Measurements from ENCODE around the gene CBX4. TPM values are rescaled to one million over a fixed set of nuclear protein-coding genes. Genes with fewer than 3 reads are reported as not detected.

CBX4 gene
- total and polyA plus RNA-seq, 2 of the 13 experiments (the other 11 are each of a cell fraction or from before 2014, with no cell fraction given), result 25.8 to 50.8 TPM

DNA sequence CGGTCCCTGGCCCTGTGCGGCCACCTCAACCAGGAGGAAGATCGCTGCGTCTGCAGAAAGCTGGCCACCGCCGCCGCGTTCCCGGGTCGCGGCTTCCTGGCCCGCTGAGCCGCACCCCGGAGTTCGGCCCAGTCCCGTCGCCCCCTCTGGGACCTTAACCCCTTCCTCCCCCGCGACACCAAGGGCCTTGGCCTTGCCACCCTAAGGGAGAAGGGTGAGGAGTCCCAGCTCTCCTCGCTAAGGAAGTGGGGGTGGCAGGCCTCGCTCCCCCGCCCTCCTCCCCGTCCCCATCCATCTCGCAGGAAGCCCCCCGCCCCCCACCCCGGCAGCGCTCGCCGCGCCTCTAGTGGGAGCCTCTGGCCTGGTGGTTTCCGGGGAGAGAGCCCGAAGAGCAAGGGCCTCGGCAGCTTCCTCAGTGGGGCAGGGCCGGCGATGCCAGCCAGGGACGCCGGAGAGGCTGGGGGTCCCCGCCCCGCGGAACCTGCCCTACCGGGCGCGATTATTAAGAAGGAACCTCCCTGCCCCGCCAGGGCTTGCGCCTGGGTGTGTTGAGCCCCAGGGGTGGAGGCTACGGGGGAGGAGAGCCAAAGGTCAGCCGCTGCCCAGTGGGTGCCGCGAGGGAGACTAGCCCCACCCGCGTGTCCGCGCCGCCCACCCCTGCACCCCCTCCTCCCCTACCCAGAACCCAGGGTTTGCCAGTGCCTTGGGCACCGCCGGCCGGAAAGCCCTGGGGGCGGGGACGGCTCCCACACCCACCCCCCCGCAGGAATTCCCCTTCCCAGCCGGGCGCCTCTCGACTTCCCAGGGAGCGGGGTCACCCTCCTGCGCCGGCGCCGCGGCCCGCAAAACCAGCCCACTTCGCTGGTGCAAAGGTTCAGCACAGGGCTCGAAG lies 6.8 kb downstream of the CBX4 start (continued):
- TF ChIP-seq ZNF672 (CRISPR knock-in tag; IDR thresholded peaks at IDR 0.05) (no peak), ZNF597 (CRISPR knock-in tag; IDR thresholded peaks at IDR 0.05) (no peak), RFXANK (CRISPR knock-in tag; IDR thresholded peaks at IDR 0.05) (no peak), THAP7 (CRISPR knock-in tag; IDR thresholded peaks at IDR 0.05) (no peak), SSRP1 (CRISPR knock-in tag; IDR thresholded peaks at IDR 0.05) (peak; percentile 14; the same call in 1 of the 2 replicates), ZFY (CRISPR knock-in tag; IDR thresholded peaks at IDR 0.05) (peak; percentile 66), ZNF318 (CRISPR knock-in tag; IDR thresholded peaks at IDR 0.05) (0 out of 2 replicates have a peak, but pooled peaks have one; percentile 38), NONO (IDR thresholded peaks at IDR 0.05) (no peak), NONO (CRISPR knock-in tag; conservative IDR thresholded peaks at IDR 0.05) (0 out of 2 replicates have a peak, but pooled peaks have one; percentile 22), PAF1 (CRISPR knock-in tag; IDR thresholded peaks at IDR 0.05) (no peak), ZKSCAN8 (CRISPR knock-in tag; IDR thresholded peaks at IDR 0.05; ENCODE audit: borderline replicate concordance) (no peak), ZNF460 (CRISPR knock-in tag; IDR thresholded peaks at IDR 0.05; ENCODE audit: borderline replicate concordance) (no peak), HMGA1 (CRISPR knock-in tag; conservative IDR thresholded peaks at IDR 0.05) (no peak), AGO2 (optimal IDR thresholded peaks at IDR 0.05; ENCODE audit: low read depth, low read length) (peak; percentile 99)
- TF ChIP-seq, protein P1, sequence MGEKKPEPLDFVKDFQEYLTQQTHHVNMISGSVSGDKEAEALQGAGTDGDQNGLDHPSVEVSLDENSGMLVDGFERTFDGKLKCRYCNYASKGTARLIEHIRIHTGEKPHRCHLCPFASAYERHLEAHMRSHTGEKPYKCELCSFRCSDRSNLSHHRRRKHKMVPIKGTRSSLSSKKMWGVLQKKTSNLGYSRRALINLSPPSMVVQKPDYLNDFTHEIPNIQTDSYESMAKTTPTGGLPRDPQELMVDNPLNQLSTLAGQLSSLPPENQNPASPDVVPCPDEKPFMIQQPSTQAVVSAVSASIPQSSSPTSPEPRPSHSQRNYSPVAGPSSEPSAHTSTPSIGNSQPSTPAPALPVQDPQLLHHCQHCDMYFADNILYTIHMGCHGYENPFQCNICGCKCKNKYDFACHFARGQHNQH (CRISPR knock-in tag; IDR thresholded peaks at IDR 0.05), result peak; percentile 71
